ENCODE results near the gene SNHG17. TPM values are rescaled to one million over a fixed set of nuclear protein-coding genes. Genes with fewer than 3 reads are reported as not detected.

Gene SNHG17
- total and polyA plus RNA-seq, 2 donors from 2014 or later, result 19.7 to 33.2 TPM

DNA sequence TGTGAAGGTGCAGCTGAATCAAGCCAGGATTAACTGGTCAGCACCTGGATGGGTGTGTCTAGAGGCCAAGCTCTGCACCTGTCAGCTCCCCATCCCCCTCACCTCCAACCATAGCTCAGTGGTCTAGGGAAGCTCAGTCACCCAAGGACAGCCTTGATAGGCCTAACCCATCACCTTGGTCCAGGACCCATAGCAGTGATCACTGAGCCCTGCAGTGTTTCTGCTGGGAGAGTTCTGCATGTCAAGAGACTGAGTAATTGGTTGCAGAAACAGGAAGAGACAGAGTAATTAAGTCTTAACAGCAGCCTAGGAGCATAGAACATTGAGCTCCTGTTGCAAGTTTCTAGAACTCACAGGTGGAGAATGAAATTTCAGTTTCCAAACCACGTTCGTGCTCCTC, 18.8 kb upstream of the SNHG17 start:
- H3K4me1 ChIP-seq (ENCODE audit: control insufficient read depth in 2 of 3, insufficient read depth in 2 of 3, low read depth in 1 of 3, low read length in 3 of 3), result no peaks in the 10 kb centered on the region
- intact Hi-C loops (cut with DNase I), result no loop called here
- DNase-seq (peak in 2 of 5 donors; percentile 35 to 70), FAIRE-seq (no peak)
- H3K9ac ChIP-seq (ENCODE audit: low read length in 3 of 3), result no peak overlapping the region
- H3K4me3 ChIP-seq (ENCODE audit: low read length in 3 of 3), result no peak overlapping the region
- H3K27me3 ChIP-seq (ENCODE audit: control insufficient read depth, insufficient read depth, low read length), result no peaks in the 10 kb centered on the region
- peaks cover 0 to 15% (median 8%) of the 10 kb centered on the region in 3 donors for H3K36me3 ChIP-seq (ENCODE audit: control insufficient read depth in 2 of 3, insufficient read depth in 3 of 3, low read length in 3 of 3)
- H3K9me3 ChIP-seq (ENCODE audit: control insufficient read depth in 2 of 3, insufficient read depth in 1 of 3, low read length in 3 of 3), result no peaks in the 10 kb centered on the region
- TF ChIP-seq, protein P1, sequence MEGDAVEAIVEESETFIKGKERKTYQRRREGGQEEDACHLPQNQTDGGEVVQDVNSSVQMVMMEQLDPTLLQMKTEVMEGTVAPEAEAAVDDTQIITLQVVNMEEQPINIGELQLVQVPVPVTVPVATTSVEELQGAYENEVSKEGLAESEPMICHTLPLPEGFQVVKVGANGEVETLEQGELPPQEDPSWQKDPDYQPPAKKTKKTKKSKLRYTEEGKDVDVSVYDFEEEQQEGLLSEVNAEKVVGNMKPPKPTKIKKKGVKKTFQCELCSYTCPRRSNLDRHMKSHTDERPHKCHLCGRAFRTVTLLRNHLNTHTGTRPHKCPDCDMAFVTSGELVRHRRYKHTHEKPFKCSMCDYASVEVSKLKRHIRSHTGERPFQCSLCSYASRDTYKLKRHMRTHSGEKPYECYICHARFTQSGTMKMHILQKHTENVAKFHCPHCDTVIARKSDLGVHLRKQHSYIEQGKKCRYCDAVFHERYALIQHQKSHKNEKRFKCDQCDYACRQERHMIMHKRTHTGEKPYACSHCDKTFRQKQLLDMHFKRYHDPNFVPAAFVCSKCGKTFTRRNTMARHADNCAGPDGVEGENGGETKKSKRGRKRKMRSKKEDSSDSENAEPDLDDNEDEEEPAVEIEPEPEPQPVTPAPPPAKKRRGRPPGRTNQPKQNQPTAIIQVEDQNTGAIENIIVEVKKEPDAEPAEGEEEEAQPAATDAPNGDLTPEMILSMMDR (IDR thresholded peaks at IDR 0.05; ENCODE audit: borderline replicate concordance, extremely low read depth, insufficient read depth), result no peak
- H3K27ac ChIP-seq (ENCODE audit: low read depth in 2 of 2, low read length in 2 of 2), result no peak overlapping the region

DNA sequence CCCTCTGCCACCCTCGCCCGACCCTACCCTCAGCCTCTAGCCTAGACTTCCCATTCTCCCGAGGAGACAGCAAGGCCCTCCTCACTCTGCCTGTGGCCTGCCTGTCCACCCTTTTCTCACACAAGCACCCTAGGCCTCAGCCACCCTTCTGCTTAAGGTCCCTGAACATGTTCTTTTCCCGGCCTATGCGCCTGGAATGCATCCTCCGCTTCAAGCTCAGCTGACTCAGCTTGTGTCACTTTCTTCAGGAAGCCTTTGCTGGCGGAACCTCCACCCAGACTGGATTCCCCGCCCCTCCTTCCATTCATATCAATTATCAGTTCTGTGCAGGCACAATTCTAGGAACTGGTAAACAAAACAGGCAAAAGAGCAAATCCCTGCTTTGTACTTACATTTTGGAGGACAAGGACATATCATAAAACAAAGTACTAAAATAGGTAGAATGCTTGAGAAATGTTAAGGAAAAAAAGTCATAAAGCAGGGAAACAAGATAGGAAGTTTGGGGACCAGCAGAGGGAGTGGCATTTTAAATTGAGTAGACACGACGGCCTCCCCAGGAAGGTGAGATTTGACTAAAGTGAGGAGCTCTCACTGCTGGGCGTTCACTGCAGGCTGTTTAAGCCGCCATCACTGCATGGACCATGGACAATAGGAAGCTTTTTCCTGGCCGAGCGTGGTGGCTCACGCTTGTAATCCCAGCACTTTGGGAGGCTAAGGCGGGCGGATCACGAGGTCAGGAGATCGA, 17.9 kb upstream of the SNHG17 start:
- DNase-seq, result no peak
- H3K9me3 ChIP-seq (ENCODE audit: control insufficient read depth in 2 of 3, insufficient read depth in 1 of 3, low read length in 3 of 3), result no peaks in the 10 kb centered on the region
- H3K27ac ChIP-seq (ENCODE audit: low read depth in 2 of 2, low read length in 2 of 2), result peak overlapping the region in 1 of 2 donors; percentile 51
- no peaks in the 10 kb centered on the region for H3K27me3 ChIP-seq (ENCODE audit: control insufficient read depth, insufficient read depth, low read length)
- H3K36me3 ChIP-seq (ENCODE audit: control insufficient read depth in 2 of 3, insufficient read depth in 3 of 3, low read length in 3 of 3), result peaks cover 0 to 18% (median 8%) of the 10 kb centered on the region in 3 donors
- H3K4me1 ChIP-seq (ENCODE audit: control insufficient read depth in 2 of 3, insufficient read depth in 2 of 3, low read depth in 1 of 3, low read length in 3 of 3), result peaks cover 0 to 2% (median 0%) of the 10 kb centered on the region in 3 donors
- H3K9ac ChIP-seq (ENCODE audit: low read length in 3 of 3), result no peak overlapping the region
- no peak for FAIRE-seq
- intact Hi-C loops (cut with DNase I), result no loop called here
- no peak overlapping the region for H3K4me3 ChIP-seq (ENCODE audit: low read length in 3 of 3)
- TF ChIP-seq, protein P1 (IDR thresholded peaks at IDR 0.05; ENCODE audit: borderline replicate concordance, extremely low read depth, insufficient read depth), result no peak

GRCh38 chr20:38450412-38450975, 15.4 kb upstream of the SNHG17 start:
- intact Hi-C loops (cut with DNase I), result no loop called here
- TF ChIP-seq, protein P1 (IDR thresholded peaks at IDR 0.05; ENCODE audit: borderline replicate concordance, extremely low read depth, insufficient read depth), result no peak
- Histone ChIP-seq H3K27ac (ENCODE audit: low read depth in 2 of 2, low read length in 2 of 2) (no peak overlapping the region), H3K4me3 (ENCODE audit: low read length in 3 of 3) (no peak overlapping the region), H3K27me3 (ENCODE audit: control insufficient read depth, insufficient read depth, low read length) (no peaks in the 10 kb centered on the region), H3K4me1 (ENCODE audit: control insufficient read depth in 2 of 3, insufficient read depth in 2 of 3, low read depth in 1 of 3, low read length in 3 of 3) (peaks cover 0 to 11% (median 6%) of the 10 kb centered on the region in 3 donors), H3K9me3 (ENCODE audit: control insufficient read depth in 2 of 3, insufficient read depth in 1 of 3, low read length in 3 of 3) (no peaks in the 10 kb centered on the region), H3K36me3 (ENCODE audit: control insufficient read depth in 2 of 3, insufficient read depth in 3 of 3, low read length in 3 of 3) (peaks cover 0 to 18% (median 8%) of the 10 kb centered on the region in 3 donors), H3K9ac (ENCODE audit: low read length in 3 of 3) (no peak overlapping the region)
- DNase-seq (no peak), FAIRE-seq (no peak)
